Measurements from ENCODE around the gene TBC1D2. TPM values are rescaled to one million over a fixed set of nuclear protein-coding genes. Genes with fewer than 3 reads are reported as not detected.

TBC1D2 gene
- total and polyA plus RNA-seq, 2 of the 4 experiments (the other 2 are of a cell fraction): 36.9 to 62.7 TPM

DNA sequence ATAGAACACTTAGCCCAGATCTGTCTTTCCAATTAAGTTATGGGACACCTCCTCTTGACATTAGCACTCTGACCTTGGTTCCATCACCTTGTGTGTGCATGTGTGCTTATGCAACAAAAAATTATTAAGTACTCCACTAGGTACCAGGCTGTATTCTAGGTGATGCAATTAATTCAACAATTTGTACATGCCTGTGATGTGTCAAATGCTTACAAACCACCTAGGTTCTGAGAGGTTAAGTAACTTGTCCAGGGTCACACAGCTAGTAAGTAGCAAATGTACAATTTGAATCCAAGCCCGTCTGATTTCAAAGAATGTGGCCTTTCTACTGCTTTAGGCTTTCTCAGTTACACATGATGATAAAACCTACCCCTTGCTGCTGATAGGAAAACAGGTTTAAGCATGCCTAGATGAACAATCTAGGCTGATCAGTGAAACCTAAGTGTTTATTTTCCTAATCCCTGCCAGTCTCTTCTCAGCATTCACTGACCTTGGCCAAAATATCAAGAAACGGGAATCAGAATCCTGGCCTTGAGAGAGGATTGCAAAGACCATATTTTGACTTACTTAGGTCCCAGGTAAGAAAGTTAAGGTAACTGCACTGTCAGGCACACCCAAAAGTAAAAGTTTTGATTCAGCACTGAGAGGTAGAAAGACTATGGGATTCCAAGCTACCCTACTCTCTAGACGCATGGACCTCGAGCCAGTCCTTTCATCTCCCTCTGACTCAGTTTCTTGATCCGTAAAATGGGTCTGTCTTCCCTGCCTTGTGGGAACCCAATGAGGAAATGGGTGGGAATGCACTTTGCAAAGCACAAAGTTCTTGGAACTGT lies 1.0 kb downstream of the TBC1D2 start:
- H3K27ac ChIP-seq (ENCODE audit: insufficient read depth, low read length): peak overlapping the region; percentile 38
- ChIA-PET POLR2A (ENCODE audit: unreplicated experiment) (interaction anchor here (1.8 kb wide), 1 partner anchor 20 kb away, joined by 8 read pairs; no protein-coding TSS in a partner anchor), CTCF (interaction anchor here (0.6 kb wide), 1 partner anchor 23 kb away, joined by 3 read pairs; no protein-coding TSS in a partner anchor)
- peaks cover 31 to 59% of the 10 kb centered on the region in 2 experiments for H3K79me1 ChIP-seq (ENCODE audit: low read depth in 1 of 2, low read length in 2 of 2)
- no peaks in the 10 kb centered on the region for H3K9me3 ChIP-seq (ENCODE audit: control insufficient read depth, insufficient read depth, low read length)
- H2BK15ac ChIP-seq (ENCODE audit: low read depth, low read length): peak overlapping the region; percentile 85; the same call in 2 of the 3 replicates
- peak overlapping the region; percentile 77 for H2BK120ac ChIP-seq (ENCODE audit: low read depth, low read length)
- peak overlapping the region; percentile 88 for H2AK5ac ChIP-seq (ENCODE audit: low read depth, low read length)
- ATAC-seq (ENCODE audit: low read depth): no peak
- peak overlapping the region; percentile 80 for H3K56ac ChIP-seq (ENCODE audit: extremely low read depth, insufficient read depth, low read length)
- H3K4me3 ChIP-seq (ENCODE audit: insufficient read depth, low read depth, low read length): peak overlapping the region; percentile 72
- peak overlapping the region; percentile 66 for H3K23ac ChIP-seq (ENCODE audit: low read depth, low read length)
- dilution Hi-C loops (cut with HindIII; ENCODE audit: low sequenced_read_pairs, unreplicated experiment): no loop called here
- no peaks in the 10 kb centered on the region for H3K27me3 ChIP-seq (ENCODE audit: control insufficient read depth, insufficient read depth, low read length)
- H3K4me1 ChIP-seq (ENCODE audit: control insufficient read depth, insufficient read depth, low read length): peaks cover 30% of the 10 kb centered on the region
- peak overlapping the region; percentile 81 for H2BK5ac ChIP-seq (ENCODE audit: low read depth, low read length, poor library complexity, severe bottlenecking)
- peak overlapping the region; percentile 15 to 84 for H4K8ac ChIP-seq (ENCODE audit: low read depth in 2 of 2, low read length in 2 of 2)
- TF ChIP-seq RCOR1 (IDR thresholded peaks at IDR 0.05; ENCODE audit: insufficient replicate concordance, low read length) (peak; percentile 90), CEBPB (IDR thresholded peaks at IDR 0.05; ENCODE audit: low read depth, low read length) (peak; percentile 32; the same call in 1 of the 2 replicates), NFE2L2 (IDR thresholded peaks at IDR 0.05; ENCODE audit: low read depth, low read length) (no peak), FOS (IDR thresholded peaks at IDR 0.05; ENCODE audit: low read depth, low read length) (no peak)
- H3K36me3 ChIP-seq (ENCODE audit: control insufficient read depth, insufficient read depth, low read length): peaks cover 7% of the 10 kb centered on the region; the same call in 1 of the 2 replicates
- H2AFZ ChIP-seq (replicated peaks; ENCODE audit: low read length, poor library complexity): peak overlapping the region; percentile 96
- peak overlapping the region; percentile 68 for H3K9ac ChIP-seq (ENCODE audit: low read depth, low read length)
- H3K4ac ChIP-seq (ENCODE audit: low read depth, low read length): peak overlapping the region; percentile 87
- peak overlapping the region; percentile 48; the same call in 1 of the 2 replicates for H2BK20ac ChIP-seq (ENCODE audit: low read depth, low read length)
- intact Hi-C loops (cut with micrococcal nuclease): loop anchor here (2.0 kb wide), 2 partner anchors 32 to 332 kb away; partner anchors contain the start of gene TRMO
- H3K14ac ChIP-seq (replicated peaks; ENCODE audit: low read depth, low read length): peak overlapping the region; percentile 96
- H3K4me2 ChIP-seq (ENCODE audit: low read depth, low read length): peak overlapping the region; percentile 87
- H4K5ac ChIP-seq (ENCODE audit: low read depth, low read length): peak overlapping the region; percentile 50; the same call in 1 of the 2 replicates
- no TSS peak for BruUV-seq (replicated peaks)
- no peak for DNase-seq
- peak overlapping the region; percentile 25 for H3K18ac ChIP-seq (ENCODE audit: low read depth, low read length)
- no peaks in the 10 kb centered on the region for H4K20me1 ChIP-seq (ENCODE audit: insufficient read depth, low read length)
- peak overlapping the region; percentile 67 for H4K91ac ChIP-seq (ENCODE audit: insufficient read depth, low read depth, low read length)
- peak overlapping the region; percentile 98 for H2AK9ac ChIP-seq (replicated peaks; ENCODE audit: low read depth, low read length, poor library complexity)
- no CpG with 5 or more reads among the region's 5 CpGs for WGBS, 2 experiments (ENCODE audit: extremely low coverage in 2 of 2, insufficient read length in 1 of 2)
- in situ Hi-C loops (cut with MboI; ENCODE audit: low sequenced_read_pairs): no loop called here
- H3K9me1 ChIP-seq (ENCODE audit: insufficient read depth, low read length): peaks cover 34% of the 10 kb centered on the region

All from IMR-90 (cell line).